Ascending aorta (tissue), 2 donors: ENCODE results near the gene ZNF576. TPM values are rescaled to one million over a fixed set of nuclear protein-coding genes. Genes with fewer than 3 reads are reported as not detected.

Experiments used
- DNase-seq, 2 donors: peaks; one replicate each; pipeline ENCODE4 v3.0.0-alpha.2; 2019; ENCODE audit warnings: low spot score in 2 of 2
- H3K27ac ChIP-seq, 2 donors: fragments of 200-600 bp; sonication (generic); one replicate each; pipeline ENCODE4 v1.5.1; 2016 to 2017; ENCODE audit warnings: mild to moderate bottlenecking in 1 of 2
- H3K27me3 ChIP-seq: fragments of 200-600 bp; sonication (generic); one replicate; pipeline ENCODE4 v1.5.1; 2017
- H3K36me3 ChIP-seq, 2 donors: fragments of 200-600 bp; sonication (generic); one replicate each; pipeline ENCODE4 v1.5.1; 2016
- H3K4me1 ChIP-seq, 2 donors: fragments of 200-600 bp; sonication (generic); one replicate each; pipeline ENCODE4 v1.5.1; 2016 to 2017; ENCODE audit warnings: mild to moderate bottlenecking in 1 of 2
- H3K4me3 ChIP-seq, 2 donors: fragments of 200-600 bp; sonication (generic); one replicate each; pipeline ENCODE4 v1.5.1; 2016 to 2017; ENCODE audit warnings: mild to moderate bottlenecking in 1 of 2
- H3K9me3 ChIP-seq, 2 donors: fragments of 200-600 bp; sonication (generic); one replicate each; pipeline ENCODE4 v1.5.1; 2016
- CTCF ChIP-seq, 3 experiments: fragments of 200-600 bp in 2 of 3; fragments of 450-650 bp in 1 of 3; sonication (generic) in 2 of 3; IDR thresholded peaks; one replicate each; pipeline ENCODE4 v1.5.1; 2016 to 2019; ENCODE audit warnings: antibody characterized with exemption in 3 of 3, mild to moderate bottlenecking in 1 of 3, moderate library complexity in 1 of 3
- intact Hi-C: fragments of 100-400 bp; cut with DNase I; formaldehyde crosslinking; loops from one replicate; pipeline ENCODE4 v1.15.1; 2023
- total RNA-seq: library from RNA; depleted of rRNA; stranded (reverse); fragments of >200 nt; gene quantifications from one replicate; pipeline ENCODE4 v1.1.0, GENCODE V29; 2016

The ZNF576 gene
- total RNA-seq, 1 donor from 2014 or later, result 3.1 TPM

GRCh38 chr19:43639519-43640423 is 43.4 kb downstream of the ZNF576 start, which contains the start of gene CADM4:
TSS of gene CADM4 (minus strand) at chr19:43639850. CDS start at chr19:43639790, 60 bp downstream.
- Histone ChIP-seq H3K4me3 (peak within 1 kb of the TSS; percentile 63 to 77), H3K36me3 (no peaks in the 10 kb centered on the region), H3K27me3 (no peaks in the 10 kb centered on the region), H3K27ac (no peak within 1 kb of the TSS), H3K4me1 (peaks cover 0 to 7% of the 10 kb centered on the region in 2 donors), H3K9me3 (no peaks in the 10 kb centered on the region)
- no peak for TF ChIP-seq CTCF (IDR thresholded peaks at IDR 0.05)
- no peak for DNase-seq
- intact Hi-C loops, result no loop called here

- no peaks in the 10 kb centered on the region for H3K9me3 ChIP-seq
- no peak overlapping the region for H3K27ac ChIP-seq
- DNase-seq, result no peak
- peaks cover 0 to 7% of the 10 kb centered on the region in 2 donors for H3K4me1 ChIP-seq
- no peaks in the 10 kb centered on the region for H3K36me3 ChIP-seq
- intact Hi-C loops, result no loop called here
- TF ChIP-seq CTCF (IDR thresholded peaks at IDR 0.05), result no peak
- peak overlapping the region; percentile 63 to 77 for H3K4me3 ChIP-seq
- no peaks in the 10 kb centered on the region for H3K27me3 ChIP-seq
Measured at GRCh38 chr19:43640424-43640757, 44.0 kb downstream of the ZNF576 start.

GRCh38 chr19:43641333-43641732 is 44.9 kb downstream of the ZNF576 start:
- TF ChIP-seq CTCF (IDR thresholded peaks at IDR 0.05), result no peak
- Histone ChIP-seq H3K27ac (no peak overlapping the region), H3K27me3 (no peaks in the 10 kb centered on the region), H3K9me3 (no peaks in the 10 kb centered on the region), H3K4me3 (no peak overlapping the region), H3K4me1 (peaks cover 0 to 7% of the 10 kb centered on the region in 2 donors), H3K36me3 (no peaks in the 10 kb centered on the region)
- intact Hi-C loops, result no loop called here
- DNase-seq, result no peak

GRCh38 chr19:43642531-43642930 is 46.1 kb downstream of the ZNF576 start:
- intact Hi-C loops, result no loop called here
- H3K4me1 ChIP-seq, result peaks cover 0 to 7% of the 10 kb centered on the region in 2 donors
- H3K4me3 ChIP-seq, result no peak overlapping the region
- no peaks in the 10 kb centered on the region for H3K27me3 ChIP-seq
- peaks cover 0 to 5% of the 10 kb centered on the region in 2 donors for H3K9me3 ChIP-seq
- H3K27ac ChIP-seq, result no peak overlapping the region
- DNase-seq, result no peak
- H3K36me3 ChIP-seq, result peaks cover 4 to 7% of the 10 kb centered on the region in 2 donors
- TF ChIP-seq CTCF (IDR thresholded peaks at IDR 0.05), result no peak

- intact Hi-C loops, result no loop called here
- Histone ChIP-seq H3K27me3 (no peaks in the 10 kb centered on the region), H3K36me3 (peaks cover 6 to 12% of the 10 kb centered on the region in 2 donors), H3K9me3 (peaks cover 0 to 5% of the 10 kb centered on the region in 2 donors), H3K4me1 (peaks cover 0 to 7% of the 10 kb centered on the region in 2 donors), H3K27ac (no peak overlapping the region), H3K4me3 (no peak overlapping the region)
- no peak for TF ChIP-seq CTCF (IDR thresholded peaks at IDR 0.05)
- DNase-seq, result no peak
Measured at GRCh38 chr19:43643326-43643725, 46.9 kb downstream of the ZNF576 start.
